ENCODE results near the gene CYLD. TPM values are rescaled to one million over a fixed set of nuclear protein-coding genes. Genes with fewer than 3 reads are reported as not detected.

The CYLD gene
- total RNA-seq, 2 donors from 2014 or later: 20.0 to 21.2 TPM

DNA sequence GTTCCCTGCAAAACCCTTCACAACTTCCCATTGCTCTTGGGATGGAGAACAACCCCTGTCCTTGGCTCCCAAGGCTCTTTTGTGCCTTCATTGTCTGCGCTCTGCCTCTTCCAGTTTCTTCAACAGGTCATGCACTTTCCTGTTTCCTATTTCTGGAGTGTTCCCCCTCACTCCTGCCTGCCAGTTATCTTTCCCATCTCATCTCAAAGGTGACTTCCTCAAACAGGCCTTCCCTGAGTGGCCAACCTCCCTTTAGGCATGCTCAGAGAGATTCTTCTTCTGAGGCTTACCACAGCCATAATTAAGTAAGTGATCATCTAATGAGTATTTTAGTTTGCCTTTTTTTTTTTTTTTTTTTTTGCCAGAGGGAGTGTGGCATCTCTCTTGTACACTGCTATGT lies 2.9 kb upstream of the CYLD start:
- TF ChIP-seq, protein P1, sequence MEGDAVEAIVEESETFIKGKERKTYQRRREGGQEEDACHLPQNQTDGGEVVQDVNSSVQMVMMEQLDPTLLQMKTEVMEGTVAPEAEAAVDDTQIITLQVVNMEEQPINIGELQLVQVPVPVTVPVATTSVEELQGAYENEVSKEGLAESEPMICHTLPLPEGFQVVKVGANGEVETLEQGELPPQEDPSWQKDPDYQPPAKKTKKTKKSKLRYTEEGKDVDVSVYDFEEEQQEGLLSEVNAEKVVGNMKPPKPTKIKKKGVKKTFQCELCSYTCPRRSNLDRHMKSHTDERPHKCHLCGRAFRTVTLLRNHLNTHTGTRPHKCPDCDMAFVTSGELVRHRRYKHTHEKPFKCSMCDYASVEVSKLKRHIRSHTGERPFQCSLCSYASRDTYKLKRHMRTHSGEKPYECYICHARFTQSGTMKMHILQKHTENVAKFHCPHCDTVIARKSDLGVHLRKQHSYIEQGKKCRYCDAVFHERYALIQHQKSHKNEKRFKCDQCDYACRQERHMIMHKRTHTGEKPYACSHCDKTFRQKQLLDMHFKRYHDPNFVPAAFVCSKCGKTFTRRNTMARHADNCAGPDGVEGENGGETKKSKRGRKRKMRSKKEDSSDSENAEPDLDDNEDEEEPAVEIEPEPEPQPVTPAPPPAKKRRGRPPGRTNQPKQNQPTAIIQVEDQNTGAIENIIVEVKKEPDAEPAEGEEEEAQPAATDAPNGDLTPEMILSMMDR (IDR thresholded peaks at IDR 0.05): no peak
- Histone ChIP-seq H3K9me3 (no peaks in the 10 kb centered on the region), H3K36me3 (no peaks in the 10 kb centered on the region), H3K27ac (no peak overlapping the region), H3K27me3 (no peaks in the 10 kb centered on the region), H3K4me1 (peaks cover 0 to 18% of the 10 kb centered on the region in 2 donors), H3K4me3 (no peak overlapping the region)
- no peak for DNase-seq (ENCODE audit: low spot score)

DNA sequence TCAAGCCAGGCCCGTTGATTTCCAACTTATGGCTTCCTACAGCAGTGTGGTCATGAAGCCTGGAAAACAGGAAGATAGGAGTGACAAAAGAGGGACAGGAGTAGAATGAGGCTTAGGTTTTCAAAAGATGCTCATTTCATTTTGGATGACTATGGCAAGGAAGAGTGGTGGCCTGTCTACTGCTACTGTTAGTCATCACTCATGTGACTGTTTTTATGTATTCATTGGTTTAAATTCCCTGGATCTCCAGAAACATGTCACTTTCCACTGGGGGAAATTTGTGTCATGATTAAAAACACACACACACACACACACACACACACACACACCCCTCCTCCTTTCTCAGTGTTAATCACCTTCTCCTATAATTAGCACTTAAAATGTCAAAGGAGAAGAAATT lies 1.1 kb upstream of the CYLD start:
- H3K27me3 ChIP-seq: no peaks in the 10 kb centered on the region
- TF ChIP-seq, protein P1 (IDR thresholded peaks at IDR 0.05): no peak
- no peak overlapping the region for H3K27ac ChIP-seq
- peak overlapping the region in 1 of 2 donors; percentile 53 for H3K4me3 ChIP-seq
- H3K9me3 ChIP-seq: no peaks in the 10 kb centered on the region
- H3K4me1 ChIP-seq: peaks cover 0 to 20% of the 10 kb centered on the region in 2 donors
- DNase-seq (ENCODE audit: low spot score): no peak
- H3K36me3 ChIP-seq: no peaks in the 10 kb centered on the region

DNA sequence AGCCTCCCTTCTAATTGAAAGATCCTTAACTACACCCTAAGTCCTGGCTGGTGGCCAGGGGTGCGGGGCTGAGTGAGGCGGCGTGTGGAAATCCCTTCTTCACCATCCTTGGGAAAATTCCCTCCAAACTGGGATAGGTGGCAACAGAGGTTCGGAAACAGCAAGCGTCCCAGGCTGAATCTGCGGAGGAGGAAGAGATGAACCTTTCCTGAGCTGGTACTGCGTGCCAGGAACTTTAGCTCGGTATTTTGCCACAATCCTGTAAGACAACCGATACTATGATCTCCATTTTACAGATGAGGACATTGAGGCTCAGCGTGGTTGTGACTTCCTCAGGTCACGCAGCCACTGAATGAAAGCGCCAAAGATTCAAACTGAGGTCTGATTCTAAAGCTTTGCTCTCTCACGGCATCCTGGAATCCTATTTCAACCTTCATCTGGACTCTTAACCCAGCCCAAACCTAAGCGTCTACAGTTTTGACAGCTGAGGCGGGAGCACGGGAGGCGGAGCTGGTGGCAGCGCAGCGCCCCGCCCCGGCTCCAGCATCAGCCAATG lies 583 bp upstream of the CYLD start:
- H3K36me3 ChIP-seq: no peaks in the 10 kb centered on the region
- peaks cover 0 to 25% of the 10 kb centered on the region in 2 donors for H3K4me1 ChIP-seq
- no peaks in the 10 kb centered on the region for H3K9me3 ChIP-seq
- peak overlapping the region; percentile 29 to 53 for H3K4me3 ChIP-seq
- no peak for DNase-seq (ENCODE audit: low spot score)
- H3K27me3 ChIP-seq: no peaks in the 10 kb centered on the region
- TF ChIP-seq, protein P1 (IDR thresholded peaks at IDR 0.05): no peak
- peak overlapping the region; percentile 72 to 77 for H3K27ac ChIP-seq

DNA sequence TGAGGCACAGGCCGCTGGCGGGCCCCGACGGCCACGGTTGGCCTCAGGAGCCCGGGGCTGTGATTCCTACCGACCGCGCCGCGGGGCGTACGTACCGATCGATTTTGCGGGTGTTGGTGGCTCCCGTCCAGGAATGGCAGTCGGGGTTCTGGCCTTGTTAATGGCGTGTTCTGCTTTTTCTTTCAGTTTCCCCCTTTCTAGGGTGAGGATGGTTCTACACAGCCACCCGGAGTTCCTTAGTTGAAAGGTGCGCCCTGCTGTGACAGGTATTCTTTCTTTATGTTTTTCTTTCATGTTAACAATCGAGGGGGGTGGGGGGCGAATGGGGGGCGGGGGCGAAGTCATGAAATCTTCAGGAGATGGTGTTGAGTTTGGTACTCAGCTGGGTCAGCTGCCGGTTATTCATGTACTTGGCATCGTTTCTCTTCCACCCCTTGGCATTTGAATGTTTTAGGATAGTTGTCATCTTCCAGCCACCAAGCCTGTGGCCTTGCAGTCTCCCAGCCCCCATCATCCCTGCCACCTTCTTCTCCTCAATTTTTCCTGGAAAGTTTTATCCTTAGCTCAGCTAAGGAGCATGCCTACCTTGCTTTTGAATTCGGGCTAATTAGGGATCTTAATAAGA lies 802 bp downstream of the CYLD start:
- no peaks in the 10 kb centered on the region for H3K27me3 ChIP-seq
- H3K27ac ChIP-seq: peak overlapping the region; percentile 75 to 91
- TF ChIP-seq, protein P1 (IDR thresholded peaks at IDR 0.05): no peak
- no peaks in the 10 kb centered on the region for H3K36me3 ChIP-seq
- H3K4me1 ChIP-seq: peaks cover 0 to 25% of the 10 kb centered on the region in 2 donors
- DNase-seq (ENCODE audit: low spot score): no peak
- no peaks in the 10 kb centered on the region for H3K9me3 ChIP-seq
- peak overlapping the region; percentile 93 for H3K4me3 ChIP-seq

DNA sequence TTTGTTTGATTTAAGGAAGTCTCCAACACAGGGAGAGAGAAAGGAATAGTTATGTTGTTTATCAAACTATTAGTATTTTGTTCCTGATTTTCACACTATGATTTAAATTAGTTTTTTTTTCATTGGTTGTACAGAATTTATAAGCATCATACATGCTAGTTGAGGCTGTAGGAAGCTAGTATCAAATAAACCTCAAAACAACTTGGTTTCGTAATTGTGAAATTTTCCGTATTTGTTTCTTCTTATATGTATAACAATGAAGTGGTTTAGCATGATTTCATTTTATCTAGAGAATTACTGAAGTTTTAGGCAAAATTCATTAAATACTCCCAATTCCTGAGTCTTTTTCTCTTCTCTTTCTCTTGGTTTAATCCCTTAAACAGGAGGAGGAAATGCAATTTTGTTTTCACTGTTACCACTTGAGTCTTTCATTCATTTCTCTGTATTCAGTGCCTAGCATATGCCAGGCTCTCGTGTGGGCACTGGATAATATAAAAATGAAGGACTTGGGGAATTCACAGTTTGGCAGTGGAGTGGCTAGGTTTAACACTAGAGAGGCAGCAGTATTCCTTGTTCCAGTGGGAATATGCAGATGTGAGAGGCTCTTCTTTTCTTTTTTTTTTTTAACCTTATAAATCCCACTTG lies 1.8 kb downstream of the CYLD start:
- H3K27me3 ChIP-seq: no peaks in the 10 kb centered on the region
- H3K36me3 ChIP-seq: no peaks in the 10 kb centered on the region
- no peak overlapping the region for H3K4me3 ChIP-seq
- TF ChIP-seq, protein P1 (IDR thresholded peaks at IDR 0.05): no peak
- peaks cover 0 to 25% of the 10 kb centered on the region in 2 donors for H3K4me1 ChIP-seq
- DNase-seq (ENCODE audit: low spot score): no peak
- H3K9me3 ChIP-seq: no peaks in the 10 kb centered on the region
- peak overlapping the region; percentile 75 to 91 for H3K27ac ChIP-seq

Data from right atrium auricular region (tissue), 2 donors.